Activated T-helper 2 cell treated with anti-CD3 and anti-CD28 coated beads, Interferon-gamma antibody, Interleukin-2, Interleukin-4, amounts not matched to agents 10 μg/mL and 5 μg/mL and 100 μg/mL, durations not matched to agents 14 hours and 24 hours and 36 hours (primary cell): ENCODE measurements around the gene FAT1. TPM values are rescaled to one million over a fixed set of nuclear protein-coding genes. Genes with fewer than 3 reads are reported as not detected.

Experiments
- DNase-seq: peaks from one replicate; pipeline ENCODE4 v3.0.0; 2021; ENCODE audit warnings: low spot score
- H3K27ac Mint-ChIP-seq: one replicate; pipeline ENCODE4 v1.8.0; 2021; ENCODE audit warnings: mixed read lengths
- H3K27me3 Mint-ChIP-seq: one replicate; pipeline ENCODE4 v1.8.0; 2021; ENCODE audit warnings: low read depth, mixed read lengths
- H3K36me3 Mint-ChIP-seq: one replicate; pipeline ENCODE4 v1.8.0; 2021; ENCODE audit warnings: low read depth, mixed read lengths
- H3K4me1 Mint-ChIP-seq: one replicate; pipeline ENCODE4 v1.8.0; 2021; ENCODE audit warnings: low read depth, mixed read lengths
- H3K4me3 Mint-ChIP-seq: one replicate; pipeline ENCODE4 v1.8.0; 2021; ENCODE audit warnings: low read depth, mild to moderate bottlenecking, moderate library complexity, mixed read lengths
- H3K9me3 Mint-ChIP-seq: one replicate; pipeline ENCODE4 v1.8.0; 2021; ENCODE audit warnings: mixed read lengths
- intact Hi-C: fragments of 100-400 bp; cut with micrococcal nuclease; formaldehyde crosslinking; loops from one replicate; pipeline ENCODE4 v1.15.1; 2023
- total RNA-seq: library from RNA; stranded (reverse); gene quantifications from 2 replicates; pipeline ENCODE4 v1.2.3, GENCODE V29; 2022

FAT1 gene
- total RNA-seq, 1 donor from 2014 or later: 0.05 TPM

- Mint-ChIP-seq H3K4me3 (no peak overlapping the region), H3K9me3 (no peaks in the 10 kb centered on the region), H3K36me3 (no peaks in the 10 kb centered on the region), H3K27me3 (peaks cover 45% of the 10 kb centered on the region), H3K4me1 (no peaks in the 10 kb centered on the region), H3K27ac (no peak overlapping the region)
- intact Hi-C loops: loop anchor here (5.0 kb wide), 1 partner anchor 1710 kb away; the partner anchor contains the start of gene HELT
- DNase-seq: no peak
These were observed 3.7 kb upstream of the FAT1 start for GRCh38 chr4:186727169-186727976.

- H3K9me3 Mint-ChIP-seq: no peaks in the 10 kb centered on the region
- peaks cover 52% of the 10 kb centered on the region for H3K27me3 Mint-ChIP-seq
- peak overlapping the region; percentile 33 for H3K4me3 Mint-ChIP-seq
- H3K27ac Mint-ChIP-seq: no peak overlapping the region
- no peak for DNase-seq
- H3K36me3 Mint-ChIP-seq: no peaks in the 10 kb centered on the region
- no peaks in the 10 kb centered on the region for H3K4me1 Mint-ChIP-seq
- intact Hi-C loops: loop anchor here (5.0 kb wide), 1 partner anchor 1709 kb away; the partner anchor contains the start of gene HELT
These were observed 2.9 kb upstream of the FAT1 start for GRCh38 chr4:186726426-186727168.

- no peak overlapping the region for H3K27ac Mint-ChIP-seq
- peaks cover 52% of the 10 kb centered on the region for H3K27me3 Mint-ChIP-seq
- intact Hi-C loops: loop anchor here (5.0 kb wide), 1 partner anchor 1708 kb away; the partner anchor contains the start of gene HELT
These were observed 2.1 kb upstream of the FAT1 start for GRCh38 chr4:186725469-186726425.

GRCh38 chr4:186724864-186725468 is 1.3 kb upstream of the FAT1 start:
- intact Hi-C loops: loop anchor here (5.0 kb wide), 1 partner anchor 1708 kb away; the partner anchor contains the start of gene HELT
- no peaks in the 10 kb centered on the region for H3K36me3 Mint-ChIP-seq
- H3K4me3 Mint-ChIP-seq: peak overlapping the region; percentile 17
- H3K27ac Mint-ChIP-seq: no peak overlapping the region
- no peaks in the 10 kb centered on the region for H3K4me1 Mint-ChIP-seq
- no peak for DNase-seq
- peaks cover 52% of the 10 kb centered on the region for H3K27me3 Mint-ChIP-seq
- H3K9me3 Mint-ChIP-seq: peaks cover 4% of the 10 kb centered on the region

More at GRCh38 chr4:186725469-186726425, 2.1 kb upstream of the FAT1 start:
- H3K9me3 Mint-ChIP-seq: peaks cover 4% of the 10 kb centered on the region
- no peaks in the 10 kb centered on the region for H3K4me1 Mint-ChIP-seq
- no peak for DNase-seq
- peak overlapping the region; percentile 33 for H3K4me3 Mint-ChIP-seq
- H3K36me3 Mint-ChIP-seq: no peaks in the 10 kb centered on the region

GRCh38 chr4:186724058-186724863 is 605 bp upstream of the FAT1 start:
- Mint-ChIP-seq H3K36me3 (no peaks in the 10 kb centered on the region), H3K27me3 (peaks cover 51% of the 10 kb centered on the region), H3K27ac (no peak overlapping the region), H3K4me3 (peak overlapping the region; percentile 17), H3K9me3 (peaks cover 4% of the 10 kb centered on the region), H3K4me1 (no peaks in the 10 kb centered on the region)
- intact Hi-C loops: no loop called here
- DNase-seq: no peak

- no peak for DNase-seq
- H3K4me3 Mint-ChIP-seq: peak overlapping the region; percentile 40
- peaks cover 42% of the 10 kb centered on the region for H3K27me3 Mint-ChIP-seq
- no peaks in the 10 kb centered on the region for H3K4me1 Mint-ChIP-seq
- peaks cover 4% of the 10 kb centered on the region for H3K9me3 Mint-ChIP-seq
- intact Hi-C loops: no loop called here
- no peak overlapping the region for H3K27ac Mint-ChIP-seq
- H3K36me3 Mint-ChIP-seq: no peaks in the 10 kb centered on the region
These were observed 812 bp downstream of the FAT1 start for GRCh38 chr4:186722796-186723291.

- peaks cover 4% of the 10 kb centered on the region for H3K9me3 Mint-ChIP-seq
- no peak for DNase-seq
- peaks cover 20% of the 10 kb centered on the region for H3K27me3 Mint-ChIP-seq
- H3K4me1 Mint-ChIP-seq: no peaks in the 10 kb centered on the region
- H3K4me3 Mint-ChIP-seq: no peak overlapping the region
- intact Hi-C loops: no loop called here
- no peaks in the 10 kb centered on the region for H3K36me3 Mint-ChIP-seq
- H3K27ac Mint-ChIP-seq: no peak overlapping the region
These were observed 3.5 kb downstream of the FAT1 start for GRCh38 chr4:186719925-186720694.

- no peak for DNase-seq
- H3K4me3 Mint-ChIP-seq: no peak overlapping the region
- H3K27ac Mint-ChIP-seq: no peak overlapping the region
- H3K9me3 Mint-ChIP-seq: peaks cover 11% of the 10 kb centered on the region
- no peaks in the 10 kb centered on the region for H3K4me1 Mint-ChIP-seq
- H3K36me3 Mint-ChIP-seq: no peaks in the 10 kb centered on the region
- H3K27me3 Mint-ChIP-seq: peaks cover 8% of the 10 kb centered on the region
- intact Hi-C loops: no loop called here
These were observed 6.1 kb downstream of the FAT1 start for GRCh38 chr4:186717556-186717955.

- intact Hi-C loops: no loop called here
- Mint-ChIP-seq H3K36me3 (no peaks in the 10 kb centered on the region), H3K4me3 (no peak overlapping the region)
These were observed 8.6 kb downstream of the FAT1 start for GRCh38 chr4:186715077-186715476.

GRCh38 chr4:186714006-186714675 is 9.5 kb downstream of the FAT1 start:
- no peaks in the 10 kb centered on the region for H3K4me1 Mint-ChIP-seq
- H3K9me3 Mint-ChIP-seq: peaks cover 7% of the 10 kb centered on the region
- intact Hi-C loops: no loop called here
- no peaks in the 10 kb centered on the region for H3K27me3 Mint-ChIP-seq
- no peak for DNase-seq
- no peak overlapping the region for H3K27ac Mint-ChIP-seq
- H3K36me3 Mint-ChIP-seq: no peaks in the 10 kb centered on the region
- no peak overlapping the region for H3K4me3 Mint-ChIP-seq

More at GRCh38 chr4:186715077-186715476, 8.6 kb downstream of the FAT1 start:
- Mint-ChIP-seq H3K4me1 (no peaks in the 10 kb centered on the region), H3K9me3 (peaks cover 7% of the 10 kb centered on the region), H3K27me3 (no peaks in the 10 kb centered on the region), H3K27ac (no peak overlapping the region)
- no peak for DNase-seq
